ENCODE data around the gene USP47. TPM values are rescaled to one million over a fixed set of nuclear protein-coding genes. Genes with fewer than 3 reads are reported as not detected.

USP47 gene
- total and polyA plus RNA-seq, 2 of the 8 experiments (the other 6 are each of a cell fraction or from before 2014, with no cell fraction given), result 4.2 to 21.3 TPM

GRCh38 chr11:11937957-11938356 is 96.2 kb downstream of the USP47 start (continued):
- TF ChIP-seq ATF3 (IDR thresholded peaks at IDR 0.05; ENCODE audit: insufficient read depth, low read depth, low read length) (no peak), TAF1 (IDR thresholded peaks at IDR 0.05; ENCODE audit: low read depth, low read length) (no peak), TBP (IDR thresholded peaks at IDR 0.05; ENCODE audit: low read depth, low read length) (no peak), CHD1 (IDR thresholded peaks at IDR 0.05; ENCODE audit: low read depth, low read length) (no peak), SIN3A (conservative IDR thresholded peaks at IDR 0.05 in 1 of 2, IDR thresholded peaks at IDR 0.05 in 1 of 2; ENCODE audit: low read depth in 1 of 2, low read length in 2 of 2) (no peak), GABPA (IDR thresholded peaks at IDR 0.05; ENCODE audit: borderline replicate concordance, insufficient read depth, low read length) (no peak)
